PC-3 (cell line): ENCODE data around the gene PHKB. TPM values are rescaled to one million over a fixed set of nuclear protein-coding genes. Genes with fewer than 3 reads are reported as not detected.
"Not testable (repeated sequence)": the region's sequence is repeated elsewhere in the genome, so short reads cannot be mapped to it uniquely, and the experiment has no call there.

Experiments
- ATAC-seq: fragments of 200-7000 bp; cut with Tn5 transposase; 2 replicates; pipeline ENCODE4 v1.9.1; 2020; ENCODE audit warnings: mild to moderate bottlenecking, moderate library complexity
- BruUV-seq: library from RNA; stranded (reverse); fragments of 400-500 nt; replicated peaks from 2 replicates; lab custom pipeline; 2021; lab: Mats Ljungman, UMichigan
- CTCF ChIA-PET: fragments of 300-600 bp; sonication (Branson Sonifier 250); formaldehyde crosslinking; loops from one replicate; lab custom pipeline; 2022; ENCODE audit warnings: antibody characterized with exemption; lab: Charles Lee
- POLR2A ChIA-PET: fragments of 300-600 bp; sonication (Branson Sonifier 250); formaldehyde crosslinking; loops from one replicate; lab custom pipeline; 2022; ENCODE audit warnings: antibody characterized with exemption; ENCODE audit not compliant: unreplicated experiment; lab: Charles Lee
- DNase-seq: peaks from one replicate; pipeline ENCODE4 v3.0.0-alpha.2; 2015
- H2AFZ ChIP-seq: fragments of 300-600 bp; sonication (generic); 2 replicates; pipeline ENCODE4 v1.6.0; 2016; ENCODE audit warnings: antibody characterized with exemption, low read length
- H3F3A ChIP-seq: fragments of 300-600 bp; sonication (generic); one replicate; pipeline ENCODE4 v1.6.0; 2017; ENCODE audit warnings: antibody characterized with exemption, low read length, control low read depth, mild to moderate bottlenecking; ENCODE audit not compliant: unreplicated experiment
- H3K27ac ChIP-seq: fragments of 300-600 bp; sonication (generic); 2 replicates; pipeline ENCODE4 v1.5.1; 2016; ENCODE audit warnings: mild to moderate bottlenecking, low read length
- H3K27me3 ChIP-seq: fragments of 300-600 bp; sonication (generic); 2 replicates; pipeline ENCODE4 v1.6.1; 2016; ENCODE audit warnings: low read length, mixed read lengths
- H3K36me3 ChIP-seq: fragments of 300-600 bp; sonication (generic); 2 replicates; pipeline ENCODE4 v1.6.1; 2016; ENCODE audit warnings: low read depth, mixed run types, low read length, mixed read lengths
- H3K4me1 ChIP-seq: fragments of 300-600 bp; sonication (generic); 2 replicates; pipeline ENCODE4 v1.5.1; 2016; ENCODE audit warnings: low read length; ENCODE audit not compliant: insufficient read depth
- H3K4me2 ChIP-seq: fragments of 300-600 bp; sonication (generic); 2 replicates; pipeline ENCODE4 v1.6.0; 2016; ENCODE audit warnings: low read length
- H3K4me3 ChIP-seq: fragments of 300-600 bp; sonication (generic); 2 replicates; pipeline ENCODE4 v1.5.1; 2016; ENCODE audit warnings: mild to moderate bottlenecking, low read length, mixed read lengths
- H3K79me2 ChIP-seq: fragments of 300-600 bp; sonication (generic); 2 replicates; pipeline ENCODE4 v1.6.1; 2017; ENCODE audit warnings: low read length, mixed read lengths
- H3K9ac ChIP-seq: fragments of 300-600 bp; sonication (generic); 2 replicates; pipeline ENCODE4 v1.6.0; 2016; ENCODE audit warnings: mild to moderate bottlenecking, low read length
- H3K9me2 ChIP-seq: fragments of 300-600 bp; sonication (generic); replicated peaks from 2 replicates; pipeline ENCODE4 v1.6.1; 2016; ENCODE audit warnings: mixed run types, low read length, mixed read lengths
- H3K9me3 ChIP-seq: fragments of 300-600 bp; sonication (generic); 2 replicates; pipeline ENCODE4 v1.6.1; 2016; ENCODE audit warnings: low read length, mixed read lengths
- H4K20me1 ChIP-seq: fragments of 300-600 bp; sonication (generic); 2 replicates; pipeline ENCODE4 v1.6.1; 2016; ENCODE audit warnings: low read length, mixed read lengths
- EZH2 ChIP-seq: fragments of 300-600 bp; sonication (generic); IDR thresholded peaks from one replicate; pipeline ENCODE4 v1.6.1; 2017; ENCODE audit warnings: antibody characterized with exemption, mild to moderate bottlenecking, low read length; ENCODE audit not compliant: unreplicated experiment
- EZH2phosphoT487 ChIP-seq: fragments of 300-600 bp; sonication (generic); IDR thresholded peaks from 2 replicates; pipeline ENCODE4 v1.6.1; 2018; ENCODE audit warnings: mild to moderate bottlenecking, antibody characterized with exemption, low read length, borderline replicate concordance
- intact Hi-C: fragments of 100-400 bp; cut with micrococcal nuclease; formaldehyde crosslinking; loops from 2 replicates; pipeline ENCODE4 v1.9.0; 2023
- total RNA-seq: library from RNA; depleted of rRNA; stranded (reverse); fragments of >200 nt; gene quantifications from 2 replicates; pipeline ENCODE4 v1.2.3, GENCODE V29; 2014
- TF ChIP-seq, protein P1 (sequence below): fragments of 300-600 bp; sonication (generic); conservative IDR thresholded peaks from 2 replicates; pipeline ENCODE4 v1.5.1; 2017; ENCODE audit warnings: antibody characterized with exemption, low read depth, mild to moderate bottlenecking, low read length

The PHKB gene
- total RNA-seq, 1 experiment from 2014 or later: 31.8 TPM

GRCh38 chr16:47465919-47466630 is 4.9 kb downstream of the PHKB start:
- no peaks in the 10 kb centered on the region for H3K9me3 ChIP-seq
- POLR2A ChIA-PET: no interaction called here
- H3F3A ChIP-seq: no peaks in the 10 kb centered on the region
- no TSS peak for BruUV-seq
- CTCF ChIA-PET: no interaction called here
- no peaks in the 10 kb centered on the region for H4K20me1 ChIP-seq
- H3K9ac ChIP-seq: no peak overlapping the region
- no peak overlapping the region for H3K4me2 ChIP-seq
- H3K4me1 ChIP-seq: peaks cover 11% of the 10 kb centered on the region
- H3K79me2 ChIP-seq: peaks cover 48% of the 10 kb centered on the region
- no peak for DNase-seq
- no peaks in the 10 kb centered on the region for H3K27me3 ChIP-seq
- no peak for ATAC-seq
- no peak overlapping the region for H2AFZ ChIP-seq
- intact Hi-C loops: loop anchor here (10.0 kb wide), 1 partner anchor 199 kb away; no protein-coding TSS in a partner anchor
- no peak overlapping the region for H3K4me3 ChIP-seq
- no peaks in the 10 kb centered on the region for H3K9me2 ChIP-seq
- H3K27ac ChIP-seq: no peak overlapping the region
- H3K36me3 ChIP-seq: no peaks in the 10 kb centered on the region; the same call in 1 of the 2 replicates
- TF ChIP-seq EZH2: no peak
- TF ChIP-seq, protein P1, sequence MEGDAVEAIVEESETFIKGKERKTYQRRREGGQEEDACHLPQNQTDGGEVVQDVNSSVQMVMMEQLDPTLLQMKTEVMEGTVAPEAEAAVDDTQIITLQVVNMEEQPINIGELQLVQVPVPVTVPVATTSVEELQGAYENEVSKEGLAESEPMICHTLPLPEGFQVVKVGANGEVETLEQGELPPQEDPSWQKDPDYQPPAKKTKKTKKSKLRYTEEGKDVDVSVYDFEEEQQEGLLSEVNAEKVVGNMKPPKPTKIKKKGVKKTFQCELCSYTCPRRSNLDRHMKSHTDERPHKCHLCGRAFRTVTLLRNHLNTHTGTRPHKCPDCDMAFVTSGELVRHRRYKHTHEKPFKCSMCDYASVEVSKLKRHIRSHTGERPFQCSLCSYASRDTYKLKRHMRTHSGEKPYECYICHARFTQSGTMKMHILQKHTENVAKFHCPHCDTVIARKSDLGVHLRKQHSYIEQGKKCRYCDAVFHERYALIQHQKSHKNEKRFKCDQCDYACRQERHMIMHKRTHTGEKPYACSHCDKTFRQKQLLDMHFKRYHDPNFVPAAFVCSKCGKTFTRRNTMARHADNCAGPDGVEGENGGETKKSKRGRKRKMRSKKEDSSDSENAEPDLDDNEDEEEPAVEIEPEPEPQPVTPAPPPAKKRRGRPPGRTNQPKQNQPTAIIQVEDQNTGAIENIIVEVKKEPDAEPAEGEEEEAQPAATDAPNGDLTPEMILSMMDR: no peak
- no peak for TF ChIP-seq EZH2phosphoT487

DNA sequence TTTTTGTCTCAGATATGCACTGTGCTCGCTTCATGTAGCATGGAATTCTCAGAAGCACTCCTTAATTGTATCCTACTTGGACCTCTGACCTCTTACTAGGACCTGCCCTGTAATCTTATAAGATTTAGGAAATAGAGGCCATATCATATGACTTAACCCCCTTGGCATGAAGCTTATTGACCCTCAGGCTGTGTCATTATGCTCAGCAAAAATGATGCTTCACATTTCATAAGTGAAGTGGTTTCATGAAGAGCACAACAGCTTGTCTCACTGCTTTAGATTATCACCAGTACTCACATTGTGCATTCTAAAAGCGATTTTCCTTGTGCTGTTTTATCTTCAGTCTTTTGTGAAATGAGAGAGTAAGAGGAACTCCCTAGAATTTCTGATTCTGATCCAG is 6.4 kb downstream of the PHKB start:
- DNase-seq (no peak), ATAC-seq (no peak)
- no peaks in the 10 kb centered on the region for H4K20me1 ChIP-seq
- H3K9ac ChIP-seq: no peak overlapping the region
- peaks cover 10% of the 10 kb centered on the region for H3K4me1 ChIP-seq
- BruUV-seq: no TSS peak
- no peaks in the 10 kb centered on the region for H3F3A ChIP-seq
- H3K9me3 ChIP-seq: no peaks in the 10 kb centered on the region
- TF ChIP-seq, protein P1: no peak
- TF ChIP-seq EZH2phosphoT487 (no peak), EZH2 (no peak)
- peaks cover 47% of the 10 kb centered on the region for H3K79me2 ChIP-seq
- no peaks in the 10 kb centered on the region for H3K9me2 ChIP-seq
- intact Hi-C loops: loop anchor here (10.0 kb wide), 1 partner anchor 197 kb away; no protein-coding TSS in a partner anchor
- ChIA-PET CTCF (no interaction called here), POLR2A (no interaction called here)
- H2AFZ ChIP-seq: no peak overlapping the region
- no peak overlapping the region for H3K4me3 ChIP-seq
- no peaks in the 10 kb centered on the region for H3K27me3 ChIP-seq
- no peak overlapping the region for H3K4me2 ChIP-seq
- no peaks in the 10 kb centered on the region; the same call in 1 of the 2 replicates for H3K36me3 ChIP-seq
- no peak overlapping the region for H3K27ac ChIP-seq

- H3K9me3 ChIP-seq, H3F3A ChIP-seq, H3K9me2 ChIP-seq, H4K20me1 ChIP-seq, H3K27me3 ChIP-seq, DNase-seq, H3K27ac ChIP-seq, H3K36me3 ChIP-seq, H2AFZ ChIP-seq, H3K9ac ChIP-seq, BruUV-seq, H3K4me1 ChIP-seq, CTCF ChIA-PET, H3K4me2 ChIP-seq, POLR2A ChIA-PET, ATAC-seq, H3K4me3 ChIP-seq: not testable (repeated sequence)
- intact Hi-C loops: loop anchor here (10.0 kb wide), 1 partner anchor 197 kb away; no protein-coding TSS in a partner anchor
- H3K79me2 ChIP-seq: peaks cover 40% of the 10 kb centered on the region
Measured at GRCh38 chr16:47468070-47468689, 7.0 kb downstream of the PHKB start.
